HG02588 (cell line): ENCODE measurements around the gene CRPPA.

Experiments used
- ATAC-seq: cut with Tn5 transposase; IDR thresholded peaks from one replicate; pipeline ENCODE4 v1.9.1; 2021; ENCODE audit warnings: mild to moderate bottlenecking, moderate library complexity; ENCODE audit not compliant: unreplicated experiment

CRPPA gene

DNA sequence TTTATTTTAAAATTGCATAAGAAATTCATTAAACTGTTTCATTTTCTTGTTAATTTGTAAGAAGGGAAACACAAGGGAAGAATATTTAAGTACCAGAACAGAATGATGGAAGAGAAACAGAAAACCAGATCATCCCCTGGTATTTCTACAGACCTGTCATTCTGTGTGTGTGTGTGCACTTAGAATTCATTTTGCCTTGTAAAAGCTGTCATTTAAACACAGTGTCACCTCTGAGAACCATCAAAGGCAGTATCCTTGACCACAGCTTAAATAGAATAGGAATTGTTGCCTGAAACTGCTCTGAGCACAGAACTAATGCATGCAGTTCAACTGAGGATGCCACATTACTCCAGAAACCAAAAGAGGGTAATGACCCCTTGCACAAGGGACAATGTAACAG lies 6.8 kb upstream of the CRPPA start:
- no peak for ATAC-seq

DNA sequence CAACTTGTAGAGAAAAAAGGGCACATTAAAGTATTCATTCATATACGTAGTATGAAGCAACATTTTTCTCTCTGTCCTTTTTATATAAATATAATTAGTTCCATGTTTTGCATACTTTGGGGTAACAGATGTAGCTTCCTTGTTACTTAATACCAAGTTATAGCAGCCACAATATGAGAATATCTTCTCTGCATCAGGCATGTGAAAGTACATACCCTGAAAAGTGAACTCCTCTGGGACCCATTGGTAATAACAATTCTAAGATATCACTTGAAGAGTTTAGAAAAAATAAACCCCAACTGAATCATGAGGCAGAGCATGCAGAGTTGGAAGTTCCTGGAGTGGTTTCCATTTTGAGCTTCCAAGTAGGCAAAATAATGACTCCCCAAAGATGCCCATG lies 2.4 kb upstream of the CRPPA start:
- no peak for ATAC-seq

DNA sequence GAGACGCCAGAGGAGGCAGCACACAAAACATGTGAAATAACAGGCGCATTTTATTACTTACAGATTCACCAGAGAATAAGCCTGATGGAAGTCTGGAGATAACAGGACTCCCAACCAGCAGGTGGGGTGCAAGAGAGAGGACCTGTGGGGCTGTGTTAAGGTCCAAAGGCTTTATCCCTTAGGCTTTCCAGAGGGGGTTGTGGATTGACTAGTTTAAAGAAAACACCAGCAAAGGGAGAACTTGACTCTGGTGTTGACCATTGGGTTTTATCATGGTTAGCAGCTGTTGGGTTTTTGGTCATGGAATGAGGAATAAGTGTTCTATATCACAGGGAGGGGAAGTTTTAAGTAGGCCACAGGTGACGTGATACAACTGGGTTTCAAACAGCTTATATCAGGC lies 1.6 kb upstream of the CRPPA start:
- ATAC-seq, result no peak

DNA sequence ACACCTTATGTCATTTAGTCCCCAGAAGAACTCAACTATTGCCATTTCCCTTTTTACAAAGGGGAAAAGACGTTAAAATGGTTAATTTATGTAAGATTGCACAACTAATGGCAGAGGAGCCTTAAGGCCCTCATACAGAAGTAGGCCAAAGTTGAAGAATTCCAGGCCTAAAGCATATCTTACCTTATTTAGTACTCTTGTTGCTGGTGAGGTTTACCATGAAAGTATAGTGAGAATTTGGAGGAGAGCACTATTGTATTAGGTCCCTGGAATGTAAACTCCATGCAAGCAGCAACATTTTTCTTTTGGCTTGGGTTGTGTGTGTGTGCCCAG lies 731 bp upstream of the CRPPA start:
- ATAC-seq, result no peak

DNA sequence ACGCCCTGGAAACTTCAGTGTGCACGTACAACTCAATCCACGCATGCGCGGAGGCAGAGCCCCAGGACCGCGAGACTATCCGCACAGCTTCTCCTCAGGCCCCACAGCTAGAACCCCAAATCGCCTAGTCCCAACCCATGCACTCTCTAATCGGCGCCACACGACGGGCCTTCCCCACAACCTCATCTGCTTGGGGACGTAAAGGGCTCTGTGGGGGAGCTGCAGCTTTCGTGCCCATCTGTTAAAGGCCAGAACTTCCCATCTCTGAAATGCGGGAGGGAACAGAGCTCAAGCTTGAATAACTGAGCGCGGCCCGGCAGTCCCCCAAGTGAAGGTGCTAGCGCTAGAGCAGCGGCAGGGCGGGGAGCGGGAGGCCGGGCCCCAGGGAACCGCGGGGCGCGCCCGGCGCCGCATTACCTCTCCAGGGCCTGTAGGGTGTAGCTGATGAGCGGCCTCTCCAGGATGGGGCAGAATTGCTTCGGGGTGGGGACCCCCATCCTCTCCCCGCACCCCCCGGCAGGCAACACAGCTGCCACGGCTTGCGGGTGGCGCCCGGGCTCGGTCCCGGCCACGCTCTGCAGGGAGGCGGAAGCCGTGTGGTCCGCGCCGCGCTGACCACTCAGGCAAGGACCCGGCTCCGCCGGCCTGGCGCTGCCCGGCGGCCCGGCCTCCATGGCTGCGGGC lies 547 bp downstream of the CRPPA start:
- peak; percentile 85 for ATAC-seq

DNA sequence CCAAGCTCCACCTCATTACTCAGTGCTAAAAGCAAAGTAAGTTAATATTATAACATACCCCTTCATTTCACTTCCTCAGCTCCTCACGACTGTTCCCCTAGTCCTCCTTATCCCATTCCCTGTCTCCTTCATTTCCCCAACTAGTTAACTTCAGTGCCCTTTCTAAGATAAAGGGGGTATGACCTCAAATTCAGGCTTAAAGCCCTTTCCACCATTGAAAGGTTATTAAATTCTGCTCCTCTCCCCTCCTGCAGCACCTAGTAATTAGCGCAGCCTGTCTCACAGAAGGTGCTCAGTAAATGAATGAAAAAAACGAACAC lies 1.0 kb downstream of the CRPPA start:
- ATAC-seq, result no peak

DNA sequence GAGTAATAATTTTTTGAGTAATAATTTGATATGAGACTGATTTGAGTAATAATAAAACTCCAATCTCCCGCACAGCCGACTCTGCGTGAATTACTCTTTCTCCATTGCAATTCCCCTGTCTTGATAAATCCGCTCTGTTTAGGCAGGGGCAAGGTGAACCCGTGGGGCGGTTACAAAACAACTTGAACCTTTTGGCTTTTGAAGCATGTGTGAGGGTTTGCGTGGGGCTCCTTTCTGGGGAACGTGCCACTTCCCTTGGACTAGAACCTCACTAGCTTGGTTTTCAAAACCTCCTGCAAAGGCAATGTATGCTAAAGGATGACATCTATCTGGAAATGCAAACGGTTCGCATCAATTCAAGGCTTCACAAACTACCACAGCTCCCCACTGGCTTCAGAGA lies 1.5 kb downstream of the CRPPA start:
- ATAC-seq, result no peak

DNA sequence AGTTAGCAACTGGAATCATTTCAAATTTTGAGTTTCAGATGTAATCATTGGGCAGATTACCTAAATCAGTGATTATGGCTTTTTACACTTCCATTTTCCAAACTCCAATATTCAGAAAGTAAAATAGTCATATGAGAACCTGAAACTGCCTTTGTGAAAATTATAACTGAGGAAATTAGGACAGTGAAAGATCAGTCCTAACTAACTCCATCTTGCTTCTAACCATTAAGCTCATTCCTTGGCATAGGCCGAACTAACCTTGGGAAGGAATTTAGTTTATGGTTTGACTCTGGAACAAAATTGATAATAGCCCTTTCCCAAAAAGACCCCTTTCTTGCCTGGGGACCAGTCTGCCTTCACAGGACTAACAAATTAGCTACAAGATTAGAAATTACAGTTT lies 2.2 kb downstream of the CRPPA start:
- ATAC-seq, result no peak

DNA sequence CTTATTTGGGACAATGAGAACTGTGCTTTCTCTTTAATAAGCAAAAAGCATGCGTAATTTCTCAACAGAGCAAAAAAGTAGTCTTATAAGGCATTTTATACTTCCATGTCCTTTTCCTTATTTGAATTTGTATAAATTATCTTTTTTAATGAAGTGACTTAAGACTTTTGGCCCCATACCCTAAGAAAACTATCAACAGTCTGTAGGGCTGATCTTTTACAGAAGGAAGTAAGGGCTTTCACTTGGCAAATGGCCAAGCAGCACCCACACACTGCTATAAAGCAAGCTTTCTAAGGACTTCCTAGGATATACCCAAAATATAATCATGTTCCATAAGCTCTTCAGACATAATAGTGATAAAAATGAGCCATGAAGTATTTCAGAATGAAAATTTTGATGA lies 3.4 kb downstream of the CRPPA start:
- ATAC-seq, result no peak

DNA sequence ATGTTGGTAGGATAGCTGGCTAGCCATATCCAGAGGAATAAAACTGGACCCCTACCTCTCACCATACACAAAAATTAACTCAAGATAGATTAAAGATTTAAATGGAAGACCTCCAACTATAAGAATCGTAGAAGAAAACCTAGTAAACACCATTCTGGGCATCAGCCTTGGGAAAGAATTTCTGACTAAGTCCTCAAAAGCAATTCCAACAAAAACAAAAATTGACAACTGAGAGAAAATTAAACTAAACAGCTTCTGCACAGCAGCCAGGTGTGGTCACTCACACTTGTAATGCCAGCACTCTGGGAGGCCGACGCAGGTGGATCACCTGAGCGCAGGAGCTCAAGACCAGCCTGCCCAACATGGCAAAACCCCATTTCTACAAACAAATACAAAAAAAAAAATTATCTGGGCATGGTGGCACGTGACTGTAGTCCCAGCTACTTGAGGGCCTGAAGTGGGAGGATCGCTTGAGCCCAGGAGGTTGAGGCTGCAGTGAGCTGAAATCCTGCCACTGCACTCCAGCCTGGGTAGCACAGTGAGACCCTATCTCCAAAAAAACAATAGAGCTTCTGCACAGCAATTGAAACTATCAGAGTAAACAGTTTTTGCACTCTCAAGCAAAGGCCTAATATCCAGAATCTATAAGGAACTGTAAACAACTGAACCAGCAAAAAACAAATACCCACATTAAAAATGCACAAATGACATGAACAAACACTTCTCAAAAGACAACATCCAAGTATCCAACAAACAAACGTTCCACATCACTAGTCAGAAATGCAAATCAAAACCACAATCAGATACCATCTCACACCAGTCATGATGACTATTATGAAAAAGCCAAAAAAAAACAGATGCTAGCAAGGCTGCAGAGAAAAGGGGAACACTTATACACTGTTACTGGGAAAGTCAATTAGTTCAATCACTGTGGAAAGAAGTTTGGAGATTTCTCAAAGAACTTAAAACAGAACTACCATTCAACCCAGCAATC lies 4.8 kb downstream of the CRPPA start:
- ATAC-seq, result no peak

DNA sequence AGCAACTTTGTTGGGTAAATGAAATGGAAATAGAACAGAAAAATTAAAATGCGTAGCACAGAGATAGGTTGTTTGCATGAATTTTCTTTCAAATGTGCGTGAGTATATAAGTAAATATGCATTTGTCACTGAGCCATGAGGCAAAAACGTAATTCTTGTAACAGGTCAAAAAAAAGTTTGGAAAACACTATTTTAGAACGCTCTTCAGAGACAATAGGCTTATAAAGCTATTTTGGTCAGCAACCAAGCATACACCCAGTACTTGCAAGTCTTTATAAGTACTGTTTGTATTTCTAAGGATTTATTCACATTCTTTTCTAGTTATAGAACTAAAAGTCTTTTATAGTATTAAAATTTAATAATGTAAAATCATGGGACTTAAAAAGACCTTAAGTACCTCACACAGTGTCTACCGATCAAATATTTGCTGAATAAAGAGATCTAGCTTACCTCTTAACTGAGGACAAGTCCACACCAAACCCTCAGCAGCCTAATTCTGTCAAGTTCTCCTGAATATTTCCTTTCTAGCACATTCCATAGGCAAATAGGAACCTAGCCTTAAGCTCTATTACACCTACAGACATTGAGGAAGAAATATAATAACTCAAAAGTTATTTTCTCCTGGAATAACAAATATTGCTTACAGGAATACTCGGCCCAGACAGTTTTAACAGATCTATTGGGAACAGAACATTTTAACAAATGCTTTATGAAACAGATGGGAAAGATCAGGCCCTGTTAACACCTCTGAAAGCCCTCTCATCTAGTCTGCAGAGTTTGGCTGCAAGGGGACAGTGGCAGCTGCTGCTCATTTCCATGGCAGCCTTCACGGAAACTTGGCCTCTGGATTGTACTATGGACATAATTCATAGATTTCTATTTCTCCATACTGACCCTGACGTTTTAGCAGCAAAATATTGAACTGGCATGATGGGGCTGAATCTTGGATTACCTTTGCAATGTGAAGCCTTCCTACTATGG lies 8.8 kb downstream of the CRPPA start:
- ATAC-seq, result no peak

DNA sequence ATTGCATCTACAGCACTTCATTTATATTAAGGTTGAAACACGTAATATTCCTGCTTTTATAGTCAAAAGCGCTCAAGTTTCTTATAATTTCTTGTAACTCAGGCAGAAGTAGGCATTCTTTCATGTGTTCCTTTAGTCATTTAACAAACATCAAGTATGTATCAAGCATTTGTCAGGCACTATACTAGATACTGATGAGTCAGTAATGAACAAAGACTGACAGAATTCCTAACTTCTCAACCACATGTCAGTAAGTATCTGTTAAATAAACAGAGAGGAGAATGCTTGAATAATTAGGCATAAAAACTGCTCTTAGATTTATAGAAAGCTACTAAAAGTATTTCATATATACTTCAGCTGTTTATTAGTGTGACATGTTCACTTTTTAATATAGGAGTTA lies 9.9 kb downstream of the CRPPA start:
- no peak for ATAC-seq

DNA sequence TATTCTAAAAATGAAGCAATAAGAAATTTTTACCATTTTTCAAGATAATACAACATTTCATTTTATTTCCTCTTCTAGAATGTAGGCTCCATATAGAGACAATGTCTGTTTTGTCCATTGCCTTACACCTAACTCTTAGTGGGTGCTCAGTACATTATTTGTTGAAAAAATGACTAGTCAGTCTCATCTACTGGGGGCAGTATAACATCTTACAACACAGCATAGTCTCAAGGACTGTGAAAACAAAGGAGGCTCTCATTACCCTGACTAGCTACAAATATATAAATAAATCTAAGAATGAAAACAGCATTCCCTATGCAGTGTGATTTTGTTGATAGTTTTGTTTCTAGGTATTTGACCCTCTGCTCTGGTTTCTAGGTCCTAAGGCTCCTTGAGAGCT lies 11.6 kb downstream of the CRPPA start:
- ATAC-seq, result no peak

DNA sequence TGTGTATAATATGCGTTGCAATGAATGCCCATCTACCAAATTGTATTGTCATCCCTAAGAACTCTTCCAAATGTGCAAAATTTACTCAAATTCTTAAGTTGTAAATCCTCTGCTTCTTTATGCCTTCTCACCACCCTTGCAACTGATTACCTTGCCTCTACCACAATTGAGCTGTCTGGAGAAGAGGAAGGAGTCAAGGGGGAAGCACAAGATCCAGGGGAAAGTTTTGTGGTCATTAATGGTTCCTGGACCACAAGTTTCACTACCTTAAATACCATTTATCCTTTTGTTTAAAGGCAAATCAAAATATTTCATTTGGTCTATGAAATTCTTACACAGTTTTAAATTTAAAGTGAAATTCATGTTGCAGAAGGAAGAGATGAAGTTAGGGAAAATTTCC lies 16.7 kb downstream of the CRPPA start:
- no peak for ATAC-seq

DNA sequence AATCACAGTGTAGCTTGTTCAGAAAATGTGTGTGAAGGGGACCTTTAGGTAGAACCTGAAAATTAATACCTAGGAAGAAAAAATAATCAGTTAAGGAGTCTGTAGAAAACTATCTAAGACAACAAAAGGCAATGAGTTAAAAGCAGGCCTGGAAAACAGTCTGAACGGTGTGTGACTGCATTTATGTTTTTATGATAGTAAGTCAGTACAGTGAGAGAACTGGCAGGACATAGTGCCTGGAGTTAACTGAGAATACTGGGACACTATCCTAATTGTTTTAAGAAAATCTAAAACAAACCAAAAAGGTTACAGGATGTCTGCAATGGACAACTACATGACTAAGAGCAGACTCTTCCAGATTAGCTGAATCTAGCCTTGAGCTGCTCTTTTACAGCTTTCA lies 17.9 kb downstream of the CRPPA start:
- ATAC-seq, result no peak

DNA sequence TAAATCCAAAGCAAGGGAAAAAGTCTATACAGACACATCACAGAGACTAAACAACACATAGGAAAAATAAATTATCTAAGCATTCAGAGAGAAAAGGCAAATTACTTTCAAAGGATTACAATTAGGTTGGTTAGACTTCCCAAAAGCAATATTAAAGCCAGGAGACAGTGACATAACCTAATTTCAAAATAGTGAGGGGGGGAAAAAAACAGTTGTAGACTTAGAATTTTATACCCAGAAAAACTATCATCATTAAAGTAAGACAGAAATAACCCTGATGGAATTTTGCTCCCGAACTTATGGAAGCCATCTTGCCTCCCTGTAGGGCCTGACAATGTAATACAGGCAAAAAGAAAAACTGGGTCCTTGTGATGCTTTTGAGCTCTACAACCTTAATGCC lies 18.4 kb downstream of the CRPPA start:
- no peak for ATAC-seq

DNA sequence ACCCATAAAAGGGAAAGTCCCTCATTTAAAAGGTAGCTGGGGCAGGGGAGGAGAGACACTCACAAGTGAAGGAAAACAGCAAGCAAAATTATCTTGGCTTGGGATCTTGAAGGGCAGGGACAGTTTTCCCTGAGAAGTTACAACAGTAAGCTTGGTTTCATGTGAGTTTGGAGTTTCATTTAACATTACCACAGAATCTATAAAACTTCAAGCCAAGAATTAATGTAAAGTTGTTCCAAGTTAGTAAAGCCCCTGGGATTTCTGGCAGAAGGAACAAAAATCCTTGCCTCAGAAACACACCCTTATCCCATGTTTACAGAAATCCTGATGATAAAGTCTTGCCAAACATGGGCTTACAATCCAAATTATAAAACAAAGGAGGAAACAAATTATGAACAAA lies 19.2 kb downstream of the CRPPA start:
- ATAC-seq, result no peak

DNA sequence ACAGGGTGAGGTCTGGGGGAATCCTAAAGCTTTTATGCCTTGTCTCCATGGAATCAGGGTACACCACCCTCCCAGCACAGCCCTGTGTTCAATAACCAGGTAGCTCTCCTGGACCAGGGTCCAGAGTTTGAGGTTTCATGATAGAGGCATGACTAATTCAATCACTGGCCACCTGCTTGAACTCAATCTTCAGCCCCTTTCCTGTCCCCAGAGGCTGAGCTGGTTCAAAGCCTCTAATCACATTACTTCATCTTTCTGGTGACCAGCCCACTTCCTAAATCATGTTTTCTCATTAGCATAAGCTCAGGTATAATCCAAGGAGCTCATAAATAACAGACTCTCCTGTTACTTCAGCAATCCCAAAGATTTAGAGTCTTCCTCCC lies 20.5 kb downstream of the CRPPA start:
- ATAC-seq, result no peak

DNA sequence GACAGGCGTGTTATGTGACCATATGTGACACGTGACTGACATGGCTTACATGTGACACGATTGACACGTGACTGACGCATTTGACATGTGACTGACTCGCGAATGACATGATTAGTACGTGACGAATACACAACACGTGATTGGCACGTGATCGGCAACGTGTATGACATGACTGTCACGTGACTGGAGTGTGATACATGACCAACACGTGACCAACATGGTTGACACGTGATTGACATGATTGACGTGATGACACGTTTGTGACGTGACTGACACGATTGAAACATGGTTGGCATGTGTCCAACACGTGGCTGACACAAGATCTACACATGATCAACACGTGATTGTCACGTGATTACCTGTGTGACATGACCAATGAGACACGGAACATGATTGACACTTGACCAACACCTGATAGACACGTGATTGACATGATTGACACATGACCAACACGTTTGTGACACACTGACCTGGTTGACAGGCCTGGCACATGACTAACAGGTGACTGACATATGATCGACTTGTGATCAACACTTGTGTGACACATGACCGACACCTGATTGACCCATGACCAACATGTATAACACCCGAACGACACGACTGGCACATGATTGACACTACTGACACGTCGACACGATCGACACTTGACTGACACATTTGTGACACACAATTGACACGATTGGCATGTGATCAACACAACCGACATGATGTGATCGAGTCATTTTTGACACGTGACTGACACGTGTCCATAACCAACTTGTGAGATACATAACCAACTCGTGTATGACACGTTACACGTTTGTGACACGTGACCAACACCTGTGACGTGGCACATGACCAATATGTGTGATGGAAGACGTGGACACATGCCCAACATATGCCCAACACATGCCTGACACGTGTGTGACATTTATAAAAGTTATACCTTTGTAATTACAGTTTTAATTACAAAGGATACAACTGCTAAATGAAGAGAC lies 21.1 kb downstream of the CRPPA start:
- no peak for ATAC-seq

DNA sequence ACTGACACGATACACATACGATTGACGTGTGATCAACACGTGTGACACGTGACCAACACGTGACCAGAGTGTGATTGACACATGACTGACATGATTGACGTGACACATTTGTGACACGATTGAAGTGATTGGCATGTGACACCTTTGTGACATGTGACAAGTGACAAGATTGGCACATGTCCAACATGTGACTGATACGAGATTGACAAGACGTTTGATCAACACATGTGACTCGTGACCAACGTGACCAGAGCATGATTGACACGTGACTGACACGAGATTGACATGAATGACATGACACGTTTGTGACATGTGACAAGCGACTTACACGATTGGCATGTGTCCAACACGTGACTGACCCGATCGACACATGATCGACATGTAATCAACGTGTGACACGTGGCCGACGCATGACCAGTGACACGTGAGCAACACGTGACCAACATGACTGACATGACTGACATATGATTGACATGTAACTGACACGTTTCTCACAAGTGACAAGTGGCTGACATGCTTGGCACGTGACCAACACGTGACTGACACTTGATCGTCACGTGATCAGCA lies 22.0 kb downstream of the CRPPA start:
- no peak for ATAC-seq
